Hematopoietic multipotent progenitor cell treated with erythropoietin and hydrocortisone succinate and interleukin-3 and kit ligand, for 15 days (in vitro differentiated cells): ENCODE measurements around the gene NFAM1.

Source experiments
- DNase-seq: peaks from one replicate; pipeline ENCODE4 v3.0.0-alpha.2; 2015; ENCODE audit warnings: low spot score

The NFAM1 gene

DNA sequence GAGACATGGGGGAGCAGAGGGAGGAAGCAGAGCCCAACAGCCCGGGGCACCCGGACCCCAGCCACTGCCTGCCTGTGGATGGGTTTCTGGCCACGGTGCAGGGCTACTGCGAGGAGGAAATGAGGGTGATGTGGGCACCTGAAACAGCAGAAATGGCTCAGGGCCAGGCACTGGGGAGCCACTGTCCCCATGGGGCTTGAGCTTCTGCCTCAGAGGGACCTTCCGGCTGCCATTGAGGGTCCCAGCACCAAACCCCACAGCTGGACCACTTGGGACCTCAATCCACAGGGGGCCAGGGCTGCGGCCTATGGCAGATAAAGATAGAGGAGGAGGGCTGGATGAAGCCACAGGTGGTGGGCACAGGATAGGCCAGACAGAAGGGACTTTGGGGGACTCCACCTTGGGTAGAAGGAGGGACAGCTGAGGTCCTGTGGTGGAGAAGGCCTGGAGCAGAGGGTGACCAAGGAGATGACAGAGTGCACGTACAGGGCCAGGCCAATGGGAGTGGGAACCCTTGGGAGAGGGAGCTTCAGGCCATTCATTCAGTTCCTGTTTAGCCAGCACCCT is 48.3 kb downstream of the NFAM1 start:
- no peak for DNase-seq

DNA sequence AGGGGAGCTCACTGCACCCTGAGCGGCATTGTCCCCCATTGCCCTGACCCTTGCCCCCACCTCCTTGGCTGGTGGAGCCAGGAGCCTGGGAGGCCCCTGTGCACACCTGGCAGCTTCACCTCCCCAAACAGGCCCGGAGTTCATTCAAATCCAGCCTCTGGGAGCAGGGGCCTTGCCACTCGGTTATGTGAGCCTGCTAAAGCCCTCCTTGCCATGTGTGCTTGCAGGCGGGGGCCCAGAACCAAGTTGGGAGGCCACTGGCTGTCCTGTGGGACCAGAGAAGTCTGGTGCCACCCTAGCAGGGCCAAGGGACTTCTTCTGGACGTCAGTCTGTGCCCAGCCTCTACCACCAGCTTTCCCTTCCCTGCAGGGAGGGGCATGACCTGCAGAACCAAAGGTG is 48.9 kb downstream of the NFAM1 start:
- DNase-seq: no peak

DNA sequence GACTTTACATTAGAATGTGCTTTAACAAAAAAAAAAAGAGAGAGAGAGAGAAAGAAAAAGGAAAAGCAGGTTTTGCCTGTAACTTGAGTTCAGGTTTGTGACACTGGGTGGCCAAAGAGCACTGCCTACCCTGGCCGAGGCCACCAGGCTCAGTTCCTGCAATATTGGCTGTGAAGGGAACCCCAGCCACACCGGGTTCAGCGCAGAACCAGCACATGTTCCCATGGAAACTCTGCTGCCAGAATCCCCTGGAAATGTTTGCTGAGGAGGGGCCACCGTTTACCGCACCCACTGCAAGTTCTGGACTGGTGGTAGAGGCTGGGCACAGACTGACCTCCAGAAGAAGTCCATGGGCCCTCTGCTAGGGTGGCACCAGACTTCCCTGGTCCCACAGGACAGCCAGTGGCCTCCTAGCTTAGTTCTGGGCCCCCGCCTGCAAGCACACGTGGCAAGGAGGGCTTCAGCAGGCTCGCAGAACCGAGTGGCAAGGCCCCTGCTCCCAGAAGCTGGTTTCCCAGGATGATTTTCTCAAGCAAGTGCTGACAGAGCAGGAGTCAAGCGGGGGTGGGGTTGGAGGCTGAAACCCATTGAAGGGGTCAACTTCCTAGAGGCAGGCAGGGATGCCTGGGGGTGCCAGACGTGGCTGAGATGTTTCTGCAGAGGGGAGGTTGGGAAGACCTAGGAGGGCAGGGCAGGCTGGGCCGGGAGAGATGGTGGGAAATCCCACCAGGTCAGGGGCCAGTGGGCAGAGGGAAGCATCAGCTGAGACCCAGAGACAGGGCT is 51.2 kb downstream of the NFAM1 start:
- DNase-seq: no peak

DNA sequence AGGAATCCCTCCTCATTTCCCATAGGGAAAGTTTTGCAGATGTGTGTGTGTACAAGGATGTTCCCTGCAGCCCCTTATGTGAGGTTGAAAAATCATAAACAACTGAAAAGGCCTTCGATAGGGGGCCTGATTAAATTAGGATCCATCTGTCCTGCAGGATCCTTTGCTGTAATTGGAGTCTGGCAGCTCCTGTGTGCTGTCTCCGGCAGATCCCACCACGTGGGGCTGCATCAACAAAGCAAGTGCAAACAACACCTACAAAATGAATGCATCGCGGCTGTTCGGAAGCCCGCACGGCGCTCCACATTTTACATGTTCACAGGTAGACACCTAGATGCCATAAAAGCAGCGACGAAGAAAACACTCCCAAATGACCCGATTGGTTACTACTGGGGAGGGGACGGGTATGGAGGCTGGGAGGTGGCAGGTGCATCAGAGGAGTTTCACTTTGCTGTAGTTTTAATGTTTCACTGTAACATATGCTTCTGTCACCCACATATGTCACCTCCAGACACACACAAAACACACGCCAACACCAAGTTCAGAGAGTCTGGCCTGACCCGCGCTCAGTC is 52.2 kb downstream of the NFAM1 start:
- DNase-seq: no peak

DNA sequence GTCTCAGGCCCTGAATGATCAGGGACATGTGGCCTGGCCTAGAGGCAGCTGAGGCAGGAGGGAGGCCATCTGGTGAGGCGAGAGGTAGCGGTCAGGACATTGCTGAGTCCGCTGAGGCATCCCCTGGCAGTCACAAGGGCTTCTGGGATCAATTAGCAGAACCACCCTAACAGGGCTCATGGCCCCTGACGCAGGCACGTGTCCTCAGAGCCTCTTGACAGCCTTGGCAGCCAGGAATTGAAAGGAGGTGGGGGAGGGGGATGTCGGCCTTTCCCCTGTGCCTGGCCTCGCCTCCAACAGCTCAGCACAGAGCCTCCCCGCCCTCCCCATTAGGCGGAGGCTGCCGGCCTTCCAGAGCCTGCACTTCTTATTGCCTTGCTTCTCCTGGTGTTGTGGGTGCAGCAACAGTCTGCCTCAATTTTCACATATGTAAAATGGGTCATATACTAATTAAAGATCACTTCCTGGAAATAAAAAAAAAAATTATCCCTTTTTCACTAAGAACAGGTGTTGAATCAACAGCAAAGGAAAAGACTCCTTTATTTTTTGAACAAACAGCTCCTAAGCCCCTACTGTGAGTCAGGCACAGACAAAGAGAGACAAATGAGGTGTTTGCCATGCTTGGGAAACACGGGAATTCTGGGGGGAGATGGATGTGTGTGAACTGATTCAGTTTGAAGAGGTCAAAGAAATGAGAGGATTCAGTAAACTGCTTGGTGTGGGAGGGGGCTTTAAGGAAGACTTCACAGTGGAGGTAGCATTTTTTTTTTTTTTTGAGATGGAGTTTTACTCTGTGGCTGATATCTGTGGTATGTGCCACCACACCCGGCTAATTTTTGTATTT is 55.3 kb downstream of the NFAM1 start:
- DNase-seq: no peak

DNA sequence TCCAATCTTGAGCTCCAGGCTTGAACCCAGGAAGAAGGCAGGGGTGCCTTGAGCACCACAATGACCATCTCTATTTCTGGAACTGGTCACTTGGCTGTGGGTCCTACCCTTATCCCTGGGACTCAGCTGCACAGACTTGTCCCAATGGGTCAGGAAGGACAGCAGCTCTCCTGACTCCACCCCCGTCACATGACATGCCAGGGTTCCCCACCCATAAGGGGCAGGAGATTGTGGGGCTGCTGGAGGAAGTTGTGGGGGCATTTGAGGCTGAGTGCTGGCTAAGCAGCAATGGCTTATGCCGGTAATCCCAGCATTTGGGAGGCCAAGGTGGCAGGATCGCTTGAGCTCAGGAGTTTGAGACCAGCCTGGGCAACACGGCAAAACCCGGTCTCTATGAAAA is 56.2 kb downstream of the NFAM1 start:
- DNase-seq: no peak

DNA sequence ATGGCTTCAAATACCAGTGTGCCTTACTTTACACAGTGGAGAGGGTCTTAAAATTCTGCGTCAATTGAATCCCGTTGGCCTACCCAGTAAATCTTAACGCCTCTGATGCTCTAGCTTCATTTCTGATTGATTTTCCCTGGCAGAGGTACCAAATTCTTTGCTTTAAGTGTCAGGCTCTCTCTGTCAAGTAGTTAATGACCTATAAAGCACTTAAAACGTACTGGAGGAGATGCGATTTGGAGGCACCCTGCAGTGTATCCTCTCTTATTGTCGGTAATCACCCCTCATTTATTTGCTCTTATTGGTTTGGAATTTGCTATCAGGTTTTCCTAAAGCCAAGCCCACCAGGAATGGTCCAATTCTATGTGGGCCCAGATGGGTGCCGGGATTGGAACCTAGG is 59.2 kb downstream of the NFAM1 start:
- no peak for DNase-seq

DNA sequence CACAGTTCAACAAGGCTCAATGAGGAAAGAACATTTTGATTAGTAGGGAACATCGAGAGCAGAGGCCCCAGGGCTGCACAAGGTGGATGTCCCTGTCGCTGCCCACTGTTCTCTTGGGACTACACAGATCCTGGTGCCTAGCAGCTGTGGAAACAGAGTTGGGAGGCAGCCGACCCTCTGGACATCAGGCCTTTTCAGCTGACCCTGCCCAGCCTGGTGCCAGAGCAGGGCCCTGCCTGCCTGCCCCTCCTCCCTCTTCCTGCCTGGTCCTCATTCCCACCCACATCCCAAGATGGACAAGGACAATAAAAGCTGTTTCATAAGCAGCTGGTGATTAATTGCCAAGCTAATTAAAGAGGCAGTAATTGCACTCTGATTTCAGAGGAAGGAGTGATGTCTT is 60.7 kb downstream of the NFAM1 start:
- no peak for DNase-seq

DNA sequence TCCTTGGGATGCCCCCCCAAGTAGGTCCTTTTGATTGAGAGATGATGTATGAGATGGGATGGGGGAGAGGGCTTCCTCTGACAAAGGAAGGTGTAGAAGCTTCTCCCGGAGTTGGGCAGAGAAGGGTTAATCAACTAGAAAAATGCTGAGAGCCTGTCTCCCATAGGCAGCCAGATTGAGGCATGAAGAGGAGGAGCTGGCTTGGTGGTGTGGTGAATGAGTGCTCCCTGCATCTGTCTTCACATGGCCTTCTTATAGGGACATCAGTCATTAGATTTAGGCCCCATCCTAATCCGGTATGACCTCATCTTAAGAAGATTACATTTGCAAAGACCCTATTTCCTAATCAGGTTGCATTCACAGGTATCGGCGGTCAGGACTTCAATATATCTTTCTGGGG is 61.1 kb downstream of the NFAM1 start:
- DNase-seq: no peak

DNA sequence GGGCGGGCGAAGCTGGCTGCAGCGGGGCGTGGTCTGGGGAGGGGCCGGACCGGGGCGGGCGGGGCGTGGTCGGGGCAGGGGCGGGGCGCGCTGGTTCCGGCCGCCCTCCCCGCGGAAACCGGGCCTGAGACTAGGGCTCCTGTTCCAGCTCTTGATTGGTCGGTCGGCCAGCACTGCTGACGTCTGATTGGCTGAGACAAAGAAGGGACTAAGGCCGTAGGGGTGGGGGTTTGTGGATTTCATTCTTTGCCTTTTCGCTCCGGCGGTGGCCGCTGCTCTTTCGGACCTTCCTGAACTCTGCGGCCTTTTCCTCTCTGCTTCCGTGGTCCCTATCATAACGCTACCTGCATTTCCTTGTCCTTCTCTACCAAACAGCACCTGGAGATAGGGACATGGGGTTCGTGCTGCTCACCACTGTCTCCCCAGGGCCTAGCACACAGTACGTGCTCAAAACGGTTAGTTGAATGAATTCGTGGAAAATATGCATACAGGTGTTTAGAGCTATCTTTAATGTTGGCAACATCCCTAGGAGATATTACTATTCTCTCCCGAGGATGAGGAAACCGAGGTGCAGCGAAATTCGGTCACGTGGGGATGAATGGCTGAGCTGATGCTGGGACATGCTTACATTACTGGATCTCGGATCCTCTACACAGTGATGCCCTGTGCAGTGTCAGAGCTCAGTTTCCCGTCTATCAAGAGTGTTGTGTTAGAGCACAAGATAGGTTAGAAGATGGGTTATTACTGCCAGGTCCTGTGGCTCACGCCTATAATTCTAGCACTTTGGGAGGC is 62.8 kb downstream of the NFAM1 start:
- DNase-seq: peak; percentile 63

DNA sequence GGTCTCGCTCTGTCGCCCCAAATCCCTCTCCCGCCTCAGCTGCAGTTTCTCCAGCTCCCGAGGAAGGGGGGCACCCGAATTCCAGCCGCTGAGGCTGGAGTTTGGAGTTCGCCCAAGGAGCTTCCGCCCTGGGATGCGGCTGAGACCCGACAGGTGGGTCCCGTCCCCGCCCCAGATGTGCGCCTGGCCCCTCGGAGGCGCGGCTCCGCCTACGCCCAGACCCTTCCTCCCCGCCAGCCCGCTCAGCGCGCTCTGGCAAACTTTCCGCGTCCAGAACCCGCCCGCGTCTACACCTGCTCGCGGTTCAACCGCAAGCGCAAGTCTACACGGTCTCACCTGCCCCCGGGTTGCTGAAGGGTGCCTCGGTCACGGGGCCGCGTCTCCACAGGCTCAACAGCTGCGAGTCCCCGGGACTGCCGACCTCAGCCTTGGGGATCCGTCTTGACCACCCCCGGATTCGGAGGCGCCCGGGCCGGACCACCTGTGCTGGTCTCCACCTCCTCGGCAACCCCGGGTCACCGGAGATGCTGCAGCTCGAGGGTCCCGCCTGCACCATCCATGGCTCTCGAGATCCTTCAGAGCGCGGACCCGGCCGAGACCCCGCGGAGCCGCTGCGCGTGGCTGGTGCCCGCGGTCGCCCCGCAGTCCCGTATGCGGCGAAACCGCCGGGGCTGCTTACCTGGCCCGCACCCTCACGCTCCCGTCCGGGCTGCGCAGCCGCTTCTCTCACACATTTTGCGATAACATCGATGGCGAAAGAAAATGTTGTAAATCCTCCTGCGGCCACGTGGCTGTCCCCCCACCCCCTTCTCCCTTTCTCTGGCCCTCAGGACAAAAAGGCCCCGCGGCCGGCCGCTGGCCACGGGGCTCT is 63.6 kb downstream of the NFAM1 start:
- DNase-seq: no peak

DNA sequence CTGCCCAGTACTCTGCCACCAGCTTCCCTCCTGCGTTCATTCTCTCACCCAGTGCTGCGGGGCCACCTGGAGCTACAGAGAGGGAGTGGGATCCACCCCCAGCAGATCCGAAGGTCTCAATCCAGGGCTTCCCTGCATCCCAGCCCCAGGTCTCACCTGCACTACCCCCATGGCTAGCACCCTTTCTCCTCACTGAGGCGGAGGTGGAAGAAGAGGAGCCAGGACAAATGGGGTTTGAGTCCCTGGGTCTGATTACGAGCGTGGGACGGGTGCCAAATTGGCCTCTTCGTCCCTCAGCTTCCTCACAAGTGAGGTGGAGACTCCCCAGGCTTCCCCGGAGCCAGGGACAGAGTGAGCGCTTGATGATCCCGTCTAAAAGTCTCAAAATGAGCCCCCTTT is 64.2 kb downstream of the NFAM1 start:
- DNase-seq: no peak

DNA sequence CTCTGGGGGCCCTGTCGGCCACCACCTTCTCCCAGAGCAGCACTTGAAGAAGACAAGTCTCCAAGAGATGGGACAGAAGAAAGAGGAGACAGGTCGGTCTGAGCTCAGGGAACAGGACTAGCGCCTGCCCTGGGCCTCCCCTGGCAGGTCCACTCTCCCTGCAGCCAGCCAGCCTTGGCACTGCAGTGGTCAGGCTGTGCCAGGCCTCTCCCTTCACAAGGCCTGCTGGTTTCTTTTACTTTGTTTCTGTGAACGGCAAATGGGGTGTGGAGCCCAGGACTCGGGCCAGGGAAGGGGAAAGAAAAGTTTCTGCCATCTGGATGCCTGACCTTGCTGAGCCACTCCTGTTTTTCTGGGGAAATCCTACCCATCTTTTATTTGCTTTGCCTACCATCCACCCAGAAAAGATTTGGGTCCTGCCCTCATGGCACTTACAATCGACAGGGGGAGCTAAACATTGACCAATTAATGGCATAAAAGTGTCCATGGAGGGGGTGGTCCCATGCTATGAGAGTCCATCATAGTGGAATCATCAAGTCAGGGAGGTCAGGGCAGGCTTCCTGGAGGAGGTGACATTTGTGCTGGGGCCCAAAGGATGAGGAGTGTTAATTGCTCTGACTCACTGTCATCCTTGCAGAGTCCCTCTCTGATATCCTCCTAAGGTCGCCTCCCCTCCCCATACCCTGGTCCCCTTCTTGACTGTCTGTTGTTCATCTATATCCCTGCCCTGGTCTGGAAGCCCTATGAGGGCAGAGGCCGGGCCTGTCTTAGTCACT is 65.2 kb downstream of the NFAM1 start:
- DNase-seq: no peak

DNA sequence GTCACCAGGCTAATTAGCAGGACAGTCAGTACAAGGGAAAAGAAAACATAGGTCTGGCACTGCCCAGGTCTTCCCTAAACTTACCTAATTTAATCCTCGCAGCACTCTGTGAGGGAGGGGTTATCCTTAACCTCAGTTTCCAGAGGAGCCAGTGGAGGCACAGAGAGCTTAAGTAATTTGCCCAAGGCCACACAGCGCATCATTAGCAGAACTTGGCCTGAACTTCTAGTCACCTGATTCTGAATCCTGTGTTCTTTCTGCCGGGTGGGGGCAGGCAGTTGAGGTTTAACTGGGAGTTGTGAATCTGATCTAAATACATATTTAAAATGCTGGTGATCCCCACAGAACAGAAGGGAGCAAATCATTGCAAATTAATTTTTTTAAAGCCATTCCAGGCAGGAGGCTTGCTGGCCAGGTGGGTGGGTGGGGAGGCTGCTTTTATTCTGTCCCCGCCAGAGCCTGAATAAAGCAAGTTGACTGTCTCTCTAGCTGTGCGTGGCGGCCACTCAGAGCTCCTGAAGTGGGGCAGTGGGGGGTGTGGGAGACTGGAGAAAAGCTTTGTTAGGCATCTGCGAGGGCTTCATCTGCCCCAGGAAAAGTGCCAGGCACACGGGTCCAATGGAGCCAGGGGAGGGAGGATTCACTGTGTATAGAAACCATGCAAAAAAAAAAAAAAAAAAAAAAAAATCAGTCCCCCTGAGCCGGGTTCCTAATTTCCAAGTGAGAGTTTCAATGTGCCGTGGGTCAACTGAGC is 66.1 kb downstream of the NFAM1 start:
- no peak for DNase-seq

DNA sequence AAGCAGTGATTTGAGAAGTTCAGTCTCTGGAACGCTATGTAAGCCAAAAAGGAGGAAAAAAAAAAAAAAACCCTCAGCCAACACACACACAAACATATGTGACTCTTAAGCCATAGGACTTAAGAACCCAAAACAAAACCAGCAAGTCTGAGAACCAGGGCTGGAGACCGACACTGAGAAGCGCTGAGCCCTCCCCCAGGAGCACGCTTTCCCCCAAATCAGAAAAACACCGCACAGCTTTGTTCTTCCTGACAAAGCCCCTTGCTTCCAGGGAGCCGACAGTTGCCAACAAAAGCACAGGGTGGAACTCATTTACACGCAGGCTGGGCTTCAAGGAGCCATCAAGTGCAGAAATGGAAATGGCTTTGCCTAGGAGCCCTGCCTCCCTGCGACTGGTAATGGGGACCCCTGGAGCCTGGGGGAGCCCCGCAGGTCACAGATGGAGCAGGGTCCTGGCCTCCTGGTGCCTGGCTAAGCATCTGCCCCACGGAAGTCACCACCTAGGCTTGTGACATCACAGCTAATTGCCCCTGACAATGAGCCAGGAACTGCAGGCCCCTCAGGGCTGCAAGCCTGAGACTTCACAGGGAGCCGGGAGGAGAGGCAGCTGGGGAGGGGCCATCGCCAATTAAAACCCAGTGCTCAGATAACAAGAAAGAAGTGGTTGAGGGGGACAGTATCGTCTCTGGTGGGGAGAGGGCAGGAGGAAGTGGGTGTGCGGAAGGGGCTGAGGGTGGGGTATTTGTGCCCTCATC is 66.9 kb downstream of the NFAM1 start:
- no peak for DNase-seq

DNA sequence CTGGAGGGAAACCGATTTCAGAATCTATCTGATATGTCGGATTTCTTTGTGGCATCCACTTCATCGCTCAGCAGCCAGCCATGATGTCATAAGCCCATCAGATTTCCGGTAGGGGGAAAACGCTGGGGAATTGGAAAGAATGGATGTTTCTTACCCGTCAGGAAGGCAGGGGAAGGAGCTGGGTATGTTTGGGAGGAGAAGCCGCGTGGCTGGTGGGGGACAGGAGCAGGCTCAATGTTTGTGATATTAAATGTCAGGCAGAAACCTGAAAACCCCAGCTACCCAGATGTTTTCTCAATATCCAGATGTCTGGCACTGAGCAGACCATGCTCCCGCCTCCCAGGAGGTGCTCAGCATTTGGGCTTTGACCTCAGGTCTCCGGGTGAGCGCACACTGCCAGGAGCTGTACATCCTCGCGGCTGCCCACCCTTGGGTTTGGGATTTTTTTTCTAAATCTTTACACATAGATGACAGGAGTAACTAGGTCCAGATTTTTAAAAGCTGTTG is 67.5 kb downstream of the NFAM1 start:
- DNase-seq: no peak

DNA sequence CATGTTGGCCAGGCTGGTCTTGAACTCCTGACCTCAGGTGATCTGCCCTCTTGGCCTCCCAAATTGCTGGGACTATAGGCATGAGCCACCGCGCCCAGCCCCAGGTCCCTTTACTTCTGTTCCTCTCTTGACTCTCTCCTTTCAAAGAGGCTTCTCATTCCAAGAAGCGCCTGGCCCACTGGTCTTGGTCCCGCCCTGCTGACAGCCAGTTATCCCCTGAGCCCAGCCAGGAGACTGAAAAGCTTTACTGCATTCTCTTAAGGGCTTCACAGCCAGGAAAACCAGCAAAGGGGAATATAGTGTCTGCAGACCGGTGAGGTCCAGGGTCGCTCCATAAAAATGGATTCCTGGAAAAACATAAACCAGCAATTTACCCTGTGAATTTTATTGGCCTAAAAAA is 68.3 kb downstream of the NFAM1 start:
- DNase-seq: no peak

DNA sequence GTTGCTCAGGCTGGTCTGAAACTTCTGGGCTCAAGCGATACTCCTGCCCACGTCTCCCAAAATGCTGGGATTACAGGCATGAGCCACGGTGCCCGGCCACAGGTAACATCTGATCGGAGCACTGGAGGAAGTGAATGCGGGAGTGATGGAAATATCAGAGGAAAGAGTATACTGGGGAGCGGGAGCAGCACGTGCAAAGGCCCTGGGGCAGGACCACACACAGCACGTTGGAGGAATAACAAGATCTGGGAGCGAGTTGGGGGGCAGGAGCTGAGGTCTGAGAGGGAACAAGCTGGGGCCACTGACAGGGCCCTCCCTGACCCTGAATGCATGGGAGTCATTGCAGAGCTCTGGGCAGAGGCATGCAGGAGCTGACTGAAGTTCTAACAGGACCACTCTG is 70.7 kb downstream of the NFAM1 start:
- no peak for DNase-seq

DNA sequence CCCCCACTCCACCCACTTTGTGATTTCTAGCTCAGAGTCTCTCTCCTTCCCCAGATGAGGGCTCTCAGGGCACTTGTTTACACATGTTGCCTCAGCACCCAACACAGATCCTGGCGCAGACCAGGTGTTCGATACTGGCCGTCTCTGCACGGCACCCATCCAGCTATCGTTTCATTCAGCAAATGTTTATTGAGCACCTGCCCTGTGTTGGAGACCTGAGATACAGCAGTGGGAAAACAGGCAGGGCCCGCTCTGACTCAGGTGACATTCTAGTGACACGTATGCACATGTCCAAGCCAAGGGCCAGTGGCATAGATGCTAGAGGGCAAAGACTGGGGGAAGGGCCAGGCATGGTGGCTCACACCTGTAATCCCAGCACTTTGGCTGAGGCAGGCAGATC is 71.9 kb downstream of the NFAM1 start:
- no peak for DNase-seq
